Subcutaneous abdominal adipose tissue (tissue), 5 donors: ENCODE results near the gene SH3BGRL.

Experiments used
- H3K27ac ChIP-seq: one replicate; pipeline ENCODE4 v1.7.0; 2013; ENCODE audit warnings: low read depth, mild to moderate bottlenecking, inconsistent platforms, low read length, moderate library complexity
- H3K27me3 ChIP-seq, 5 donors: one replicate each; pipeline ENCODE4 v1.7.0; 2013; ENCODE audit warnings: low read length in 5 of 5, inconsistent platforms in 1 of 5; ENCODE audit not compliant: control insufficient read depth in 5 of 5, insufficient read depth in 4 of 5
- H3K36me3 ChIP-seq, 5 donors: one replicate each; pipeline ENCODE4 v1.7.0; 2013; ENCODE audit warnings: low read length in 5 of 5; ENCODE audit not compliant: control insufficient read depth in 5 of 5, insufficient read depth in 5 of 5
- H3K4me1 ChIP-seq, 5 donors: one replicate each; pipeline ENCODE4 v1.7.0; 2013; ENCODE audit warnings: low read length in 5 of 5, mild to moderate bottlenecking in 3 of 5, moderate library complexity in 1 of 5; ENCODE audit not compliant: control insufficient read depth in 5 of 5, insufficient read depth in 5 of 5
- H3K4me3 ChIP-seq, 5 donors: one replicate each; pipeline ENCODE4 v1.7.0; 2013; ENCODE audit warnings: low read length in 5 of 5, low read depth in 1 of 5
- H3K9ac ChIP-seq, 5 donors: one replicate each; pipeline ENCODE4 v1.7.0; 2013; ENCODE audit warnings: low read length in 5 of 5, mild to moderate bottlenecking in 4 of 5, moderate library complexity in 3 of 5
- H3K9me3 ChIP-seq, 5 donors: one replicate each; pipeline ENCODE4 v1.7.0; 2013; ENCODE audit warnings: low read length in 5 of 5; ENCODE audit not compliant: control insufficient read depth in 5 of 5
- donor health status: healthy.
- donor health status: healthy.
- donor health status: healthy.
- donor health status: healthy.
- donor health status: healthy.

SH3BGRL gene

DNA sequence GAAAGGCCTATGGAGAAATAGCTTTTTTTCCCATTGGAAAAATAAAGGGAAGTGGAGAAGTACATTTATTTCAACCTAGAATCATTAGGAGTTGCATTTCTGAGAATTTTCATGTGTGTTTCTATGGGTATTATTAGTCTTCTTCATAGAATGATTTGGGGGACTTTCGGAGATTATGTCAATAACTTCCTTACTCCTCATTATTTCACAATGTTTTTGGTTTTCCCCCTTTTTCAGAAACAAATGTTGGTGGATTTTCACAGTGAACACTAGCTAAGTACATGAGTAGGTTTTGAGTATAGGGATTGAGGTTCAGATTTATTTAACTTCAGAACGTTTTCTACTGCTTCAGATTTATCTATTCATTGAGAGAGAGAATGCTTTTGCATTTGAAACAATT lies 54.0 kb downstream of the SH3BGRL start:
- Histone ChIP-seq H3K9ac (no peak overlapping the region), H3K4me1 (peaks cover 0 to 6% (median 3%) of the 10 kb centered on the region in 5 donors), H3K36me3 (no peaks in the 10 kb centered on the region), H3K27ac (no peak overlapping the region), H3K4me3 (no peak overlapping the region), H3K9me3 (no peaks in the 10 kb centered on the region), H3K27me3 (no peaks in the 10 kb centered on the region)

DNA sequence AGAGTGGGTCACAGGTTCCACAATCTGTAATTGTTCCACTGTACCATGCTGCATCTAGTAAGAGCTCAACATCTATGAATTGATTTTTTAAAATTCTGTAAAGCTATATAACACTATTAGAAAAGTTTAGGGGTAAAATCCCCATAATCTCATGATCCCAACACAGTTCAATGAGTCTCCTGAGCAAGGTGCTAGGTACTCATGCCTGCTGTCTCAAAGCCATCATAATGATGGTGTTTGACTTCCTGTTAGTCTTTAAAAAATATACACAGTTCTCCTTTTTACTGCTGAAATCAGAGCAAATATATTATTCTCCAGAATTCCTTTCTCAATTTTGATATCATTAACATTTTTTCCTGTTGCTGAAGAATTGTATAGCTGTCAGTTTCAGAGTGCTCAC lies 55.9 kb downstream of the SH3BGRL start:
- no peak overlapping the region for H3K9ac ChIP-seq
- no peaks in the 10 kb centered on the region for H3K27me3 ChIP-seq
- H3K9me3 ChIP-seq = no peaks in the 10 kb centered on the region
- H3K36me3 ChIP-seq = no peaks in the 10 kb centered on the region
- no peak overlapping the region for H3K27ac ChIP-seq
- peaks cover 0 to 6% (median 3%) of the 10 kb centered on the region in 5 donors for H3K4me1 ChIP-seq
- H3K4me3 ChIP-seq = no peak overlapping the region

DNA sequence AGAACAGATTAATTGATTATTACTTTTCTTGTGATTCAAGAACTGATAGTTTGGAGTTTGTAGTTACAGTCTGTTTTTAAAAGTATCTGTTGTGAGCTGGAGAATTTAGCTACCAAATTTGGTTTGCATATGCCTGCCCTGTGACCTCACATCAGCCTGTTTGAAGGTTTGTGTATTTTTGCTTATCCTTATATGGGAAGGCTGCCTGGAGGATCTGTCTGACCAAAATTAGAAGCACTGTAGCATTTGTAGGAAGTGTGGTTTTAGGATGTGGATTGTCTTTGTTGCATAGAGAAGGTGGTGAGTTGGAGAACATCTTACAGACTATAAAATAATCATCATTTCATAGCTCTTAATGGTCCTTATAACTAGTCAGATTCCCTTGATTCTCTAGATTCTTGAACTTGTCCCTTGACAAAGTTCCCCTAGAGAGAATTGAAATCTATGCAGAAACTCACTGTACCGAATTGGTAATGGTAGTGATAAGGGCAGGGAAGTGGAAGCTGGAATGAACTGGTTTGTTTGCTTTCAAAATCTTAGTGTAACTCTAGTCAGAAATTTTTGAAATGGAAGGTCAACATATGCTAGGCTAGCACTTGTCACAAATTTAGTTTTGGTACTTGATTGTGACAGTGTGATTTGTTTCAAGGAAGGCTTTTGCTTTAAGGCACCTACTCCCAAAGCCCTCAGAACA lies 57.3 kb downstream of the SH3BGRL start:
- Histone ChIP-seq H3K9me3 (no peaks in the 10 kb centered on the region), H3K36me3 (no peaks in the 10 kb centered on the region), H3K4me3 (no peak overlapping the region), H3K9ac (no peak overlapping the region), H3K4me1 (peaks cover 0 to 6% (median 3%) of the 10 kb centered on the region in 5 donors), H3K27ac (no peak overlapping the region), H3K27me3 (no peaks in the 10 kb centered on the region)

GRCh38 chrX:81259714-81260395 lies 58.0 kb downstream of the SH3BGRL start:
- peaks cover 0 to 6% (median 3%) of the 10 kb centered on the region in 5 donors for H3K4me1 ChIP-seq
- H3K4me3 ChIP-seq = no peak overlapping the region
- H3K27ac ChIP-seq = no peak overlapping the region
- no peak overlapping the region for H3K9ac ChIP-seq
- H3K36me3 ChIP-seq = no peaks in the 10 kb centered on the region
- H3K9me3 ChIP-seq = no peaks in the 10 kb centered on the region
- H3K27me3 ChIP-seq = no peaks in the 10 kb centered on the region

GRCh38 chrX:81261576-81261975 lies 59.7 kb downstream of the SH3BGRL start:
- H3K4me3 ChIP-seq = no peak overlapping the region
- H3K4me1 ChIP-seq = peaks cover 0 to 6% (median 3%) of the 10 kb centered on the region in 5 donors
- H3K9me3 ChIP-seq = no peaks in the 10 kb centered on the region
- H3K27ac ChIP-seq = no peak overlapping the region
- H3K27me3 ChIP-seq = no peaks in the 10 kb centered on the region
- no peaks in the 10 kb centered on the region for H3K36me3 ChIP-seq
- no peak overlapping the region for H3K9ac ChIP-seq

GRCh38 chrX:81263059-81263458 lies 61.2 kb downstream of the SH3BGRL start:
- no peak overlapping the region for H3K9ac ChIP-seq
- H3K9me3 ChIP-seq = no peaks in the 10 kb centered on the region
- H3K4me1 ChIP-seq = peaks cover 0 to 6% (median 3%) of the 10 kb centered on the region in 5 donors
- no peak overlapping the region for H3K4me3 ChIP-seq
- H3K36me3 ChIP-seq = no peaks in the 10 kb centered on the region
- H3K27me3 ChIP-seq = no peaks in the 10 kb centered on the region
- no peak overlapping the region for H3K27ac ChIP-seq

DNA sequence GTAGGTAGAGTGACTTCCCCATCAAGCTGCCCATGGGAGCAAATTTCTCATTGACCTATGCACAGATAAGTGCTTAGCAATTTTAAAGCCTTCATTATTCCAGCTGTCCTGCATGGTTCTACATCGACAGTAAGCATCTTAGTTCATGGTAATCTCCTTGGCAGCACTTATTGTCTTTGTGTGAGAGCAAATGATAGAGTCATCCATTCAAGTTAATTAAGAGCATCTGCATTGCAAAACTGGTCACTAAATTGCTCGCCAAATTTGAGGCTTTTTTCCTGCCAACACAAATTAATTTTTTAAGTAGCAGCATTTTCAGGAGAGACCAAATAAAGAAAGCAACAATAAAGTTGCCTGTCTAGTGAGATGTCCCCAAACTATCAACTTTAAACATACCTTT lies 76.7 kb downstream of the SH3BGRL start:
- Histone ChIP-seq H3K9me3 (no peaks in the 10 kb centered on the region), H3K4me1 (no peaks in the 10 kb centered on the region), H3K27ac (no peak overlapping the region), H3K27me3 (peaks cover 0 to 4% (median 0%) of the 10 kb centered on the region in 5 donors), H3K4me3 (no peak overlapping the region), H3K9ac (no peak overlapping the region), H3K36me3 (peaks cover 4 to 32% (median 10%) of the 10 kb centered on the region in 5 donors)

DNA sequence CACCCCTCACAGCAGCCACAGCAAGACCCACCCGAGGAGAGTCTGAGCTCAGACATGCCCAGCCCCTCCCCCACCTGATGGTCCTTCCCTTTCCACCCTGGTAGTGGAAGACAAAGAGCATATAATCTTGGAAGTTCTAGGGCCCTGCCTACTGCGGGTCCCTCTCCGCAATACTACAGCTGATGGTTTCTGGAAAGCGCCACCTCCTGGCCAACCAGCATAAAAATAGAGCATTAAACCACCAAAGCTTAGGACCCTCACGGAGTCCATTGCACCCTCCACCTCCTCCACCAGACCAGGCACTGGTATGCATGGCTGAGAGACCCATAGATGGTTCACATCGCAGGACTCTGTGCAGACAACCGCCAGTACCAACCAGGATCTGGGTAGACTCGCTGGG lies 78.2 kb downstream of the SH3BGRL start:
- Histone ChIP-seq H3K36me3 (peaks cover 4 to 32% (median 10%) of the 10 kb centered on the region in 5 donors), H3K27ac (no peak overlapping the region), H3K9me3 (no peaks in the 10 kb centered on the region), H3K27me3 (peaks cover 0 to 4% (median 0%) of the 10 kb centered on the region in 5 donors), H3K4me1 (no peaks in the 10 kb centered on the region), H3K4me3 (no peak overlapping the region), H3K9ac (no peak overlapping the region)

GRCh38 chrX:81286075-81286474 lies 84.2 kb downstream of the SH3BGRL start:
- H3K4me1 ChIP-seq = no peaks in the 10 kb centered on the region
- H3K9me3 ChIP-seq = peaks cover 0 to 6% (median under 1%) of the 10 kb centered on the region in 5 donors
- no peak overlapping the region for H3K9ac ChIP-seq
- no peak overlapping the region for H3K4me3 ChIP-seq
- no peak overlapping the region for H3K27ac ChIP-seq
- H3K36me3 ChIP-seq = no peaks in the 10 kb centered on the region
- no peaks in the 10 kb centered on the region for H3K27me3 ChIP-seq

- no peak overlapping the region for H3K9ac ChIP-seq
- peaks cover 0 to 7% (median 5%) of the 10 kb centered on the region in 5 donors for H3K9me3 ChIP-seq
- H3K36me3 ChIP-seq = no peaks in the 10 kb centered on the region
- no peak overlapping the region for H3K27ac ChIP-seq
- H3K4me1 ChIP-seq = no peaks in the 10 kb centered on the region
- H3K4me3 ChIP-seq = no peak overlapping the region
- H3K27me3 ChIP-seq = no peaks in the 10 kb centered on the region
These were observed 84.7 kb downstream of the SH3BGRL start for GRCh38 chrX:81286608-81287007.
